Middle frontal gyrus (tissue), 1 donor: Measurements from ENCODE around the gene ZHX3.
A peak's percentile ranks its signal among the peaks of the same experiment; 100 is the strongest.

Experiments
- DNase-seq: peaks from one replicate; pipeline ENCODE4 v3.0.0-alpha.2; 2015; ENCODE audit warnings: low spot score; ENCODE audit errors: extremely low spot score

The ZHX3 gene

GRCh38 chr20:41317546-41318270 lies at the start of gene ZHX3:
ZHX3 (minus strand) TSS chr20:41317731; CDS start chr20:41204916, 112,815 bp downstream.
- DNase-seq: peak; percentile 93

GRCh38 chr20:41367393-41367695 lies 49.8 kb upstream of the ZHX3 start:
- no peak for DNase-seq

- no peak for DNase-seq
Measured at GRCh38 chr20:41366546-41367392, 49.2 kb upstream of the ZHX3 start, which contains the start of gene EMILIN3. EMILIN3 (minus strand) TSS chr20:41366818; CDS start chr20:41366634, 184 bp downstream.

- no peak for DNase-seq
Measured at GRCh38 chr20:41365777-41366545, 48.4 kb upstream of the ZHX3 start.

- DNase-seq: no peak
Measured at GRCh38 chr20:41364967-41365765, 47.6 kb upstream of the ZHX3 start.

- no peak for DNase-seq
Measured at GRCh38 chr20:41364236-41364855, 46.8 kb upstream of the ZHX3 start.

- DNase-seq: no peak
Measured at GRCh38 chr20:41363601-41364000, 46.1 kb upstream of the ZHX3 start.

- DNase-seq: no peak
Measured at GRCh38 chr20:41362748-41363140, 45.2 kb upstream of the ZHX3 start.

GRCh38 chr20:41361757-41362747 lies 44.5 kb upstream of the ZHX3 start:
- no peak for DNase-seq

- DNase-seq: no peak
Measured at GRCh38 chr20:41360831-41361756, 43.6 kb upstream of the ZHX3 start.

- DNase-seq: no peak
Measured at GRCh38 chr20:41359541-41360011, 42.0 kb upstream of the ZHX3 start.

- DNase-seq: no peak
Measured at GRCh38 chr20:41358717-41359116, 41.2 kb upstream of the ZHX3 start.

GRCh38 chr20:41358230-41358629 lies 40.7 kb upstream of the ZHX3 start:
- DNase-seq: no peak

GRCh38 chr20:41357424-41358163 lies 40.1 kb upstream of the ZHX3 start:
- DNase-seq: no peak

- DNase-seq: no peak
Measured at GRCh38 chr20:41356951-41357350, 39.4 kb upstream of the ZHX3 start.

- DNase-seq: no peak
Measured at GRCh38 chr20:41355598-41356203, 38.2 kb upstream of the ZHX3 start.

- DNase-seq: no peak
Measured at GRCh38 chr20:41355192-41355591, 37.7 kb upstream of the ZHX3 start.
